Tibial artery (tissue), 4 donors: ENCODE results near the gene EVX2.

ENCODE experiments used
- DNase-seq, 2 donors: peaks; one replicate each; pipeline ENCODE4 v3.0.0-alpha.2; 2019
- H3K27ac ChIP-seq, 2 donors: fragments of 200-600 bp; sonication (generic) in 1 of 2; 1 replicate in 1 of 2; 2 replicates in 1 of 2; pipeline ENCODE4 v1.5.1; 2018 to 2019; ENCODE audit warnings: mild to moderate bottlenecking in 1 of 2
- H3K27me3 ChIP-seq, 2 donors: fragments of 200-600 bp; sonication (generic) in 1 of 2; one replicate each; pipeline versions ENCODE4 v1.5.1 to v1.6.0; 2016 to 2019
- H3K36me3 ChIP-seq, 3 donors: fragments of 200-600 bp; sonication (generic) in 2 of 3; one replicate each; pipeline ENCODE4 v1.5.1; 2016 to 2019; ENCODE audit warnings: mild to moderate bottlenecking in 2 of 3
- H3K4me1 ChIP-seq, 4 donors: fragments of 200-600 bp; sonication (generic) in 2 of 4; 1 replicate in 3 of 4; 2 replicates in 1 of 4; pipeline ENCODE4 v1.5.1; 2016 to 2019
- H3K4me3 ChIP-seq, 2 donors: fragments of 200-600 bp; sonication (generic) in 1 of 2; 1 replicate in 1 of 2; 2 replicates in 1 of 2; pipeline ENCODE4 v1.5.1; 2018 to 2019; ENCODE audit warnings: mild to moderate bottlenecking in 2 of 2
- H3K9me3 ChIP-seq, 3 donors: fragments of 200-600 bp; sonication (generic) in 1 of 3; one replicate each; pipeline ENCODE4 v1.5.1; 2016 to 2019
- CTCF ChIP-seq, 2 experiments: fragments of 200-600 bp in 1 of 2; fragments of 450-650 bp in 1 of 2; IDR thresholded peaks; one replicate each; pipeline ENCODE4 v1.5.1; 2017 to 2019; ENCODE audit warnings: antibody characterized with exemption in 2 of 2, mild to moderate bottlenecking in 1 of 2, moderate library complexity in 1 of 2
- intact Hi-C: fragments of 100-400 bp; cut with DNase I; formaldehyde crosslinking; loops from one replicate; pipeline ENCODE4 v1.15.0; 2023; ENCODE audit warnings: low total_unique reads

The EVX2 gene

DNA sequence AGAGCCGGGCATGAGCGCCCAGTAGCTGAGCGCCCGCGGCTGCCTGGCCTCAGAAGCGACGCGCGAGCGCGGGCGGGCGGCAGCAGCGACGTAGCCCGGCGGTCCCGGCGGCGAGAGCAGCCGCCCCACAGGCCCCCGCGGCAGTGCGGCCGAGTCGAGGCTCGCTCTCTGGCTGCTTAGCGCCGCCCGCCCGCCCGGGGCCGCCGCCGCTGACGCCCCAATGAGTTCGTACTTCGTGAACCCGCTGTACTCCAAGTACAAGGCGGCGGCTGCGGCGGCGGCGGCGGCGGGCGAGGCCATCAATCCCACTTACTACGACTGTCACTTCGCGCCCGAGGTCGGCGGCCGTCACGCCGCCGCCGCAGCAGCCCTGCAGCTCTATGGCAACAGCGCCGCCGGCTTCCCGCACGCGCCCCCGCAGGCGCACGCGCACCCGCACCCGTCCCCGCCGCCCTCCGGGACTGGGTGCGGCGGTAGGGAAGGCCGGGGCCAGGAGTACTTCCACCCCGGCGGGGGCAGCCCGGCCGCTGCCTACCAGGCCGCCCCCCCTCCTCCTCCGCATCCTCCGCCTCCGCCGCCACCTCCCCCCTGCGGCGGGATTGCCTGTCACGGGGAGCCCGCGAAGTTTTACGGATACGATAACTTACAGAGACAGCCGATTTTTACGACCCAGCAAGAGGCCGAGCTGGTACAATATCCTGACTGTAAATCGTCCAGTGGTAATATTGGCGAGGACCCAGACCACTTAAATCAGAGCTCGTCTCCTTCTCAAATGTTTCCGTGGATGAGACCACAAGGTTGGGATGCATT lies 46.6 kb upstream of the EVX2 start:
- Histone ChIP-seq H3K27ac (peak overlapping the region; percentile 79 to 95), H3K4me1 (peaks cover 0 to 49% (median 28%) of the 10 kb centered on the region in 4 donors), H3K9me3 (no peaks in the 10 kb centered on the region), H3K36me3 (no peaks in the 10 kb centered on the region), H3K27me3 (peaks cover 0 to 50% of the 10 kb centered on the region in 2 donors), H3K4me3 (peak overlapping the region; percentile 60 to 72)
- TF ChIP-seq CTCF (IDR thresholded peaks at IDR 0.05) = no peak
- intact Hi-C loops = no loop called here
- no peak for DNase-seq

DNA sequence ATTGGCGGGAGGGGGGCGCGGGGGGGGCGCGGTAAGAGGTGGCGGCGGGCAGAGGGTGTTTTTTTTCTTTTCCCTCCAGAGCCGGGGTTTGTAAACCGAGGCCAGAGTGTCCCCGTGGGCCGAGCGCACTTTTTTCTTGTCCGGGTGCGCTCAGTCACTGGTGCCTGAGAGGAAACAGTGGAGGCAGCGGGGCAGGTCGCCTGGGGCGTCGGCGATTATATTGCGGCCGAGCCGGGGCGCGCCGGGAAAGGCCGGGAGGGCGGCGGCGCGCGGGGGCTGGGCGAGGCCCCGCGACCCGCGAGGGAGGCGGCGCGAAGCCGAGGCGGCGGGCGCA lies 46.0 kb upstream of the EVX2 start:
- intact Hi-C loops = loop anchor here (5.0 kb wide), 2 partner anchors 328 to 508 kb away; no protein-coding TSS in a partner anchor
- no peak for TF ChIP-seq CTCF (IDR thresholded peaks at IDR 0.05)
- Histone ChIP-seq H3K27me3 (peaks cover 0 to 55% of the 10 kb centered on the region in 2 donors), H3K36me3 (no peaks in the 10 kb centered on the region), H3K4me3 (peak overlapping the region; percentile 60 to 72), H3K9me3 (no peaks in the 10 kb centered on the region), H3K27ac (peak overlapping the region; percentile 79 to 95), H3K4me1 (peaks cover 0 to 49% (median 24%) of the 10 kb centered on the region in 4 donors)
- no peak for DNase-seq

GRCh38 chr2:176128982-176129796 lies 45.4 kb upstream of the EVX2 start, which contains the start of gene HOXD8:
Gene HOXD8, plus strand, starts transcription at chr2:176129705. Its CDS starts 662 bp downstream, at chr2:176130367.
- peaks cover 0 to 61% of the 10 kb centered on the region in 2 donors for H3K27me3 ChIP-seq
- H3K36me3 ChIP-seq = no peaks in the 10 kb centered on the region
- DNase-seq = peak in 1 of 2 donors; percentile 85
- peaks cover 0 to 49% (median 24%) of the 10 kb centered on the region in 4 donors for H3K4me1 ChIP-seq
- peak within 1 kb of the TSS; percentile 79 to 95 for H3K27ac ChIP-seq
- intact Hi-C loops = loop anchor here (5.0 kb wide), 2 partner anchors 328 to 508 kb away; no protein-coding TSS in a partner anchor
- no peaks in the 10 kb centered on the region for H3K9me3 ChIP-seq
- no peak for TF ChIP-seq CTCF (IDR thresholded peaks at IDR 0.05)
- peak within 1 kb of the TSS; percentile 60 to 72 for H3K4me3 ChIP-seq

- Histone ChIP-seq H3K4me3 (peak overlapping the region; percentile 60 to 72), H3K4me1 (peaks cover 0 to 48% (median 25%) of the 10 kb centered on the region in 4 donors), H3K27ac (peak overlapping the region; percentile 79 to 95), H3K9me3 (no peaks in the 10 kb centered on the region), H3K36me3 (no peaks in the 10 kb centered on the region), H3K27me3 (peaks cover 0 to 68% of the 10 kb centered on the region in 2 donors)
- intact Hi-C loops = loop anchor here (5.0 kb wide), 2 partner anchors 329 to 509 kb away; no protein-coding TSS in a partner anchor
- DNase-seq = no peak
- TF ChIP-seq CTCF (IDR thresholded peaks at IDR 0.05) = no peak
These were observed 44.6 kb upstream of the EVX2 start for GRCh38 chr2:176128172-176128981.

- peaks cover 0 to 48% (median 29%) of the 10 kb centered on the region in 4 donors for H3K4me1 ChIP-seq
- H3K27ac ChIP-seq = no peak overlapping the region
- H3K27me3 ChIP-seq = peaks cover 0 to 73% of the 10 kb centered on the region in 2 donors
- no peak for TF ChIP-seq CTCF (IDR thresholded peaks at IDR 0.05)
- no peaks in the 10 kb centered on the region for H3K36me3 ChIP-seq
- no peak overlapping the region for H3K4me3 ChIP-seq
- no peaks in the 10 kb centered on the region for H3K9me3 ChIP-seq
- intact Hi-C loops = loop anchor here (5.0 kb wide), 2 partner anchors 330 to 510 kb away; no protein-coding TSS in a partner anchor
- DNase-seq = no peak
These were observed 44.0 kb upstream of the EVX2 start for GRCh38 chr2:176127774-176128072.
